Measurements from ENCODE around the gene RPL18A.
"Not testable (repeated sequence)": the region's sequence is repeated elsewhere in the genome, so short reads cannot be mapped to it uniquely, and the experiment has no call there.

Gene RPL18A

DNA sequence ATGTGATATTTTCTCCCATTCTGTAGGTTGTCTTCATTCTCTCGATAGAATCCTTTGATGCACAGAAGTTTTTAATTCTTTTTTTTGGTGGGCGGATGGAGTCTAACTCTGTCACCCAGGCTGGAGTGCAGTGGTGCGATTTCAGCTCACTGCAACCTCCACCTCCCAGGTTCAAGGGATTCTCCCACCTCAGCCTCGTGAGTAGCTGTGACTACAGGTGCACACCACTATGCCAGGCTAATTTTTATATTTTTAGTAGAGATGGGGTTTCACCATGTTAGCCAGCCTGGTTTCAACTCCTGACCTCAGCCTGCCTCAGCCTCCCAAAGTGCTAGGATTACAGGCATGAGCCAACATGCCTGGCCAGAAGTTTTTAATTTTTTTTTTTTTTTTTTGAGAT lies 27.5 kb downstream of the RPL18A start:
- not testable (repeated sequence) for H3K4me3 ChIP-seq (ENCODE audit: low read length); DNase-seq (ENCODE audit: low read depth, low spot score)

DNA sequence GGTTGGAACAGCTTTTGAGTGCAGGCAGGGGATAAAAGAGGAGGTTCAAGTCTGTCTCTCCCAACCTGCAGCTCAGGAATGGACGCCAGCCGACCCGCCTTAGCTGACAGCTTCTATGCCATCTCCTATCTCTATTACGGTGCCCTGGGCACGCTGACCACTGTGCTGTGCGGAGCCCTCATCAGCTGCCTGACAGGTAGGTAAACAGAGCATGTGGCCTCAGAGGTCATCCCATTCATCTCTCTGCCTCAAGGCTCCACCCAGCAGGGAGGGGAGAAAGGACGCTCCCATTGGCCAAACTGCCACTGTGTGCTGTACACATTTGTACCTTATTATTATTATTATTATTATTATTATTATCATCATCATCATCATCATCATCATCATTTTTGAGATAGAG lies 28.6 kb downstream of the RPL18A start:
- no peak for DNase-seq (ENCODE audit: low read depth, low spot score)

DNA sequence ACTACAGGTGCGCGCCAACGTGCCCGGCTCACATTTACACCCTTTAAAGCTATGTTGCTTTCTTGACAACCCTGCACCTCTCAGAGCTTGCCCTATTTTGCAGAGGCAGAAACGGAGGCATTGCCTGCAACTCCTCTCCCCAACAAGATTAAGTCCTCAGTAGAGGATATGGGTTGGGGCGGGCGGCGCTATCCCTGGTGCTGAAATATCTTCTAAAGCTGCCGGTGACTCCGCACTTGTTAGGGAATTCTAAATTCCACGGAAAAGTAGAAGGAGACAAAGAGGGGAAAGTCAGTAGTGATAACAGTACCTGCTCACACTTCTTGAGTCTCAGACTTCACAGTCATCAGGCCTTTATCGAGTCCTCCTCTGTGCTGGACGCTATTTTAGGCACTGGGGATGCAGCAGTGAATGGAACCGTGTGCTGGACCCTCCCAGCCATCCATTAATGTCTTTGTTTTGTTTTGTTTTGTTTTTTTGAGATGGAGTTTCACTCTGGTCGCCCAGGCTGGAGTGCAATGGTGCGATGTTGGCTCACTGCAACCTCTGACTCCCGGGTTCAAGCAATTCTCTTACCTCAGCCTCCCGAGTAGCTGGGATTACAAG lies 30.0 kb downstream of the RPL18A start:
- H3K4me3 ChIP-seq (ENCODE audit: low read length): no peak overlapping the region
- DNase-seq (ENCODE audit: low read depth, low spot score): no peak

More for the DNA sequence above, 28.6 kb downstream of the RPL18A start:
- no peak overlapping the region for H3K4me3 ChIP-seq (ENCODE audit: low read length)

DNA sequence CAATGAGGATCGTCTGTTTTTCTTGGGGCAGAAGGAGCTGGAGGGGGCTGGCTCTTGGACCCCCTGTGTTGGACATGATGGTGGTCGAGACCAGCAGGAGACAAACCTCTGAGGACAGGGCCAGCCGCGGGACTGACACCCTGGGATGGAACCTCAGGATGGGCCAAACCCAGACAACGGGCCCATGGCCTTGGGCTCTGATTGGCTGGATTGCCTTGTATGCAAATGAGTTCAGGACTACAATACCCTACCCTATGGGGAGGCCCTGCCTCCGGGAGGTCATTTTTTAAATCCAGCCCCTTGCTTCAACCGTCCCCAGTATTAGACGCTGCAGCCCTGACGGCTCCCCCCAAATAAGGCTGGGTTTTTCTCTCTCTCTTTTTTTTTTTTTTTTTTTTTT lies 34.1 kb downstream of the RPL18A start:
- H3K4me3 ChIP-seq (ENCODE audit: low read length): no peak overlapping the region
- DNase-seq (ENCODE audit: low read depth, low spot score): no peak

DNA sequence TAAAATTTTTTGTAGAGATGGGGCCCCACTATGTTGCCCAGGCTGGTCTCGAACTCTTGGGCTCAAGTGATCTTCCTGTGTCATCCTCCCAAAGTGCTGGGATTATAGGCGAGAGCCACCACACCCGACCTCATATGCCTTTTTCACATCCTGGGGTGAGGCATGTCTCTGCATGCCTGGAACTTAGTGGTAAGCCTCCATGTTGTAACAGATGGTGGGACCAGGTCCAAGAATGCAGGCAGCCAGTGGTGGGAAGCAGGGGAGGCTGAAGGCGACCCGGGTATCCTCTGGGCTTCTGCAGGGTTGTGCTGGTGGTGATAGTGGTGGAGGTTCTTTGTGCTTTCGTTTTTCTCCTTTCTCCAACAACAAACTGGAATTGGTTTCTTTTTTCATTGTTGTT lies 43.0 kb downstream of the RPL18A start:
- DNase-seq (ENCODE audit: low read depth, low spot score): no peak
- H3K4me3 ChIP-seq (ENCODE audit: low read length): no peak overlapping the region

DNA sequence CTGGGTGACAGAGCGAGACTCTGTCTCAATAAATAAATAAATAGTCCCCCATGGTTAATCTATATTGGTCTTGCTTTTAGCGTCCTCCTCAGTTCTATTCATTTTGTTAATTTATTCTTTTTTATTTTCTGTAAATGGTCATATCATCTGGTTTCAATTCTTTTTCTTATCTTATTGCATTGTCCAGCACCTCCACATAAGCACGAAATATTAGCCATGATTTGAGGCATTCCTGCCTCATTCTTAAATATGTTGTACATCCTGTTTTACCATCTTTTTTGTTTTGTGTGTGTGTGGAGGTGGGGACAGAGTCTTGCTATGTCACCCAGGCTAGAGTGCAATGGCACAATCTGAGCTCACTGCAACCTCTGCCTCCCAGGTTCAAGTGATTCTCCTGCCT lies 48.5 kb downstream of the RPL18A start:
- no peak for DNase-seq (ENCODE audit: low read depth, low spot score)
- no peak overlapping the region for H3K4me3 ChIP-seq (ENCODE audit: low read length)

DNA sequence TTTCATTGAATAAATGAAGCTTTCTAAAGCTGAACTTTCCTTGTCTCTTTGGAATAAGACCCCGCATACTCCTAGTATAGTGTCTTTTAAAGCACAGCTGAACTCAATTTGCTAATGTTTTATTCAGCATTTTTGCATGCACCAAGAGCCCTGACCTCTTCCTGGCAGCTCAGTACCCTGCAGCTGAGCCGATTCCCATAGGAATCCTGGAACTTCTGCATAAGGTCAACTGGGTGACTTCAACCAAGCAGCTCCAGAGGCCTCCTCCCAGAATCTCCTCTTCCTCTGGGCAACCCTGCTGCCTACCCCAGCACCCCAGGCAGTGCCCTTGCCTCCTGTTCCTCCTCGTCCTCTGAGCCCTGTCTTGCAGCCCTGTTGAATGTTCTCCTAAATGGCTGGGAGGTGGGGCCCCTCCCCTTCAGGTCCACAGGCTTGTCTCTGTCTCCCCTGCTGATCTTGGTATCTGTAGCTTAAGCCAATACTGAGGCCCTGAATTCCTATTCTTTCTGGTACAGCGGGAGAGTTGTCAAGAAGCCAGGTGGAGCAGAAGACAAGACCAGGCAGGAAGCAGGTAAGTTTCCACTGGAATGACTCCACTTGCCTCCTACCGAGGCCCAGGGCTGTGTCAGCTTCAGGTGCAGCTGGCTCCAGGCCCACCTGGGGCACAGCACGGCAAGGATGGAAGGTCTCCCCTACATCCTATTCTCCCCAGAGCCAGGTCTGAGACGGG lies 49.5 kb downstream of the RPL18A start:
- no peak for DNase-seq (ENCODE audit: low read depth, low spot score)
- H3K4me3 ChIP-seq (ENCODE audit: low read length): no peak overlapping the region

DNA sequence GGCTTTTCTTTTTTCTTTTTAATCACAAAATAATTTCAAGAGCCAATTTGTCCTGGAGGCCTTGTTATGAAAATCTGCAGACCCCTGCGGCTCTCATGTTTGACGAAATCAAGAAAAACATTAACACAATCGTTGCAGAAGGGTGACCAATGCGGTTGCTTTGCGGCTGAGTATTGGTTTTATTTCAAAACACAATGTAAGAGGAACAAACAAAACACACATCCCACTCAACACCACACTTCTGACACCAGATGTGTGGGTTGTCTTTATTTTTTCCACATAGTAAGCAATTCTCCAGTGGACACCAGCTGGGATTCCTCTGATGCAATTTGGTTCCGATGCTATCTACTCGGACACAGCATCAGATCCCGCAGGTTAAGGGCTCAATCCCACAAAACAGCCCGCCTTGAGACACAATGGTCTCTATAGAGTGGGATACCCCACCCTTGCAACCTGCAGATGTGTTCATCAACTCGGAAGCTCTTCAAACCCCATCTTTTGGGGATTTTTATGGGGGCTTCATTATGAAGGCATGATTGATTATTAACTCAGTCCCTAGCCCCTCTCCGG lies 51.2 kb downstream of the RPL18A start:
- H3K4me3 ChIP-seq (ENCODE audit: low read length): no peak overlapping the region
- no peak for DNase-seq (ENCODE audit: low read depth, low spot score)

Measured in Jurkat, Clone E6-1 (cell line).